Endothelial cell of umbilical vein (primary cell): ENCODE data around the gene JARID2. TPM values are rescaled to one million over a fixed set of nuclear protein-coding genes. Genes with fewer than 3 reads are reported as not detected.

Experiments
- BruUV-seq: library from RNA; stranded (reverse); fragments of 400-500 nt; replicated peaks from 2 replicates; lab custom pipeline; 2021; lab: Mats Ljungman, UMichigan
- CTCF ChIA-PET: fragments of 300-600, 350-600 bp; sonication (Branson Sonifier 250); formaldehyde crosslinking; loops from one replicate; lab custom pipeline; 2021; ENCODE audit warnings: antibody characterized with exemption, inconsistent platforms; lab: Charles Lee
- POLR2A ChIA-PET: fragments of 300-600, 350-600 bp; sonication (Branson Sonifier 250); formaldehyde crosslinking; loops from one replicate; lab custom pipeline; 2021; ENCODE audit warnings: antibody characterized with exemption, inconsistent platforms; lab: Charles Lee
- DNase-seq: peaks from one replicate; pipeline ENCODE4 v3.0.0-alpha.2; 2011; ENCODE audit warnings: low read depth, low spot score
- FAIRE-seq: peaks from 2 replicates; lab custom pipeline; 2011; peaks lifted over from hg19 to GRCh38; lab: Jason Lieb, UNC
- H2AFZ ChIP-seq: 2 replicates; pipeline ENCODE4 v1.6.0; 2012; ENCODE audit warnings: low read depth, low read length, control low read depth, inconsistent platforms
- H3K27ac ChIP-seq: 2 replicates; pipeline ENCODE4 v1.5.1; 2011; ENCODE audit warnings: low read depth, mild to moderate bottlenecking, control low read depth, low read length, moderate library complexity; ENCODE audit not compliant: insufficient read depth
- H3K27me3 ChIP-seq, 2 experiments: 2 replicates each; pipeline versions ENCODE4 v1.6.0 to v1.6.1; 2011; ENCODE audit warnings: low read length in 2 of 2, mixed read lengths in 1 of 2; ENCODE audit not compliant: control insufficient read depth in 2 of 2, insufficient read depth in 2 of 2
- H3K36me3 ChIP-seq, 2 experiments: 2 replicates in 1 of 2; 3 replicates in 1 of 2; pipeline ENCODE4 v1.5.1; 2011; ENCODE audit warnings: low read length in 2 of 2, mild to moderate bottlenecking in 1 of 2, moderate library complexity in 1 of 2; ENCODE audit not compliant: control insufficient read depth in 2 of 2, insufficient read depth in 2 of 2; ENCODE audit errors: extremely low read depth in 1 of 2
- H3K4me1 ChIP-seq: 3 replicates; pipeline ENCODE4 v1.5.1; 2011; ENCODE audit warnings: mild to moderate bottlenecking, low read length; ENCODE audit not compliant: control insufficient read depth, insufficient read depth; ENCODE audit errors: extremely low read depth
- H3K4me2 ChIP-seq: 2 replicates; pipeline ENCODE4 v1.6.1; 2011; ENCODE audit warnings: low read length, control low read depth, mixed read lengths; ENCODE audit not compliant: insufficient read depth
- H3K4me3 ChIP-seq, 3 experiments: fragments of 200-600 bp in 1 of 3; sonication (generic), shearing (Covaris generic) in 1 of 3; replicated peaks in 1 of 3; 2 replicates each; pipeline ENCODE4 v1.5.1; 2011 to 2016; ENCODE audit warnings: control low read depth in 3 of 3, low read length in 3 of 3, mild to moderate bottlenecking in 2 of 3, inconsistent platforms in 1 of 3, low read depth in 1 of 3, moderate library complexity in 1 of 3; ENCODE audit not compliant: insufficient read depth in 1 of 3
- H3K79me2 ChIP-seq: 2 replicates; pipeline ENCODE4 v1.6.0; 2012; ENCODE audit warnings: low read length, inconsistent platforms; ENCODE audit not compliant: control insufficient read depth, insufficient read depth
- H3K9ac ChIP-seq: replicated peaks from 2 replicates; pipeline ENCODE3; 2011; ENCODE audit warnings: low read length, control low read depth; ENCODE audit not compliant: insufficient read depth; ENCODE audit errors: extremely low read depth
- H3K9me1 ChIP-seq: replicated peaks from 3 replicates; pipeline ENCODE4 v1.6.0; 2011; ENCODE audit warnings: mild to moderate bottlenecking, low read length; ENCODE audit not compliant: control insufficient read depth, insufficient read depth; ENCODE audit errors: extremely low read depth
- H3K9me3 ChIP-seq: replicated peaks from 2 replicates; pipeline ENCODE4 v1.5.1; 2012; ENCODE audit warnings: low read length, inconsistent platforms; ENCODE audit not compliant: control insufficient read depth, insufficient read depth
- H4K20me1 ChIP-seq: replicated peaks from 2 replicates; pipeline ENCODE3; 2011; ENCODE audit warnings: mild to moderate bottlenecking, low read length; ENCODE audit not compliant: control insufficient read depth, insufficient read depth; ENCODE audit errors: extremely low read depth
- EZH2 ChIP-seq: IDR thresholded peaks from 2 replicates; pipeline ENCODE4 v1.6.1; 2012; ENCODE audit warnings: borderline replicate concordance, low read depth, mild to moderate bottlenecking, moderate library complexity, low read length, inconsistent platforms; ENCODE audit not compliant: severe bottlenecking
- FOS ChIP-seq: IDR thresholded peaks from 2 replicates; pipeline ENCODE4 v1.6.1; 2011; ENCODE audit warnings: mild to moderate bottlenecking, low read length, moderate library complexity, borderline replicate concordance; ENCODE audit not compliant: insufficient read depth
- GATA2 ChIP-seq: IDR thresholded peaks from 2 replicates; pipeline ENCODE4 v1.7.0; 2011; ENCODE audit warnings: low read depth, mild to moderate bottlenecking, moderate library complexity, mixed read lengths, low read length; ENCODE audit not compliant: insufficient read length, insufficient read depth
- JUN ChIP-seq: IDR thresholded peaks from 2 replicates; pipeline ENCODE4 v1.6.1; 2011; ENCODE audit warnings: borderline replicate concordance, low read depth; ENCODE audit not compliant: insufficient read length, insufficient read depth
- MYC ChIP-seq: IDR thresholded peaks from one replicate; pipeline ENCODE4 v1.6.1; 2011; ENCODE audit warnings: mild to moderate bottlenecking, low read depth, low read length
- POLR2A ChIP-seq: IDR thresholded peaks from 2 replicates; pipeline ENCODE4 v1.6.1; 2012; ENCODE audit warnings: low read depth, mild to moderate bottlenecking, control low read depth, low read length
- POLR2AphosphoS5 ChIP-seq: IDR thresholded peaks from 2 replicates; pipeline ENCODE4 v1.6.1; 2012; ENCODE audit warnings: low read depth, mild to moderate bottlenecking, control low read depth, low read length, moderate library complexity; ENCODE audit not compliant: insufficient read depth
- dilution Hi-C: fragments of 300-500 bp; cut with MboI; formaldehyde crosslinking; loops from one replicate; pipeline ENCODE4 v1.15.0; 2019; ENCODE audit warnings: low sequenced_read_pairs; ENCODE audit not compliant: extremely low pct_ligation_motif_present
- intact Hi-C: fragments of 100-400 bp; cut with micrococcal nuclease; formaldehyde crosslinking; loops from one replicate; pipeline ENCODE4 v1.10.0; 2022
- polyA plus RNA-seq, 4 experiments: library from polyadenylated mRNA; depleted of rRNA in 3 of 4; stranded (reverse) in 3 of 4; unstranded in 1 of 4; fragments of >200 nt; gene quantifications; 2 replicates each; pipeline versions ENCODE4 v1.2.1 to v1.2.3, GENCODE V29; 2011 to 2012; ENCODE audit warnings: missing spikeins in 1 of 4
- total RNA-seq: library from RNA; stranded (reverse); gene quantifications from 2 replicates; pipeline ENCODE4 v1.2.3, GENCODE V29; 2021
- TF ChIP-seq, protein P1 (sequence below), 2 donors: IDR thresholded peaks; 1 replicate in 1 of 2; 2 replicates in 1 of 2; pipeline ENCODE4 v1.5.1; 2011; ENCODE audit warnings: low read length in 2 of 2, mild to moderate bottlenecking in 2 of 2, moderate library complexity in 2 of 2, control low read depth in 1 of 2, inconsistent platforms in 1 of 2, low read depth in 1 of 2; ENCODE audit not compliant: insufficient read depth in 1 of 2; ENCODE audit errors: extremely low read depth in 1 of 2
- TF ChIP-seq, protein P2 (sequence below): IDR thresholded peaks from 2 replicates; pipeline ENCODE4 v1.6.1; 2011; ENCODE audit not compliant: insufficient read depth, insufficient read length

Gene JARID2
- total and polyA plus RNA-seq, 2 donors (not counting 3 experiments of a cell fraction or from before 2014, with no cell fraction given): 2.9 to 10.6 TPM

DNA sequence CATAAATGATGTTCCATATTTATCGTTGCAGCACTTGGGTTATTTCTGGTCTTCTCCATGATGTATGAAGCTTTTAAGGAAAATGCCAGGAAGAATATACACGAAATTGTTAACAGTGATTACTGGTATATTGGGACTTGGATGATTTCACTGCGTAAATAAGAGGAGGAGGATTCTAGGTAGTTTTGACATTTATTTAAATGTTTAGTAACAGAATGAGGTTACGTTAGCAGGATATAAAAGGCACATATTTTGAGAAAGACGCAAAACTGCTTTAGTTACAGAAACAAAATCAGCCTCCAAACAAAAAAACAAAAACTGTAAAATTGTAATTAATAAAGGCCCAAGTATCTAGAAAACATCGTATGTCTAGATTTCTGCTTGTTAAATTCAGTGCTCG, 147.7 kb downstream of the JARID2 start:
- no peaks in the 10 kb centered on the region for H3K27me3 ChIP-seq
- H4K20me1 ChIP-seq: no peaks in the 10 kb centered on the region
- FAIRE-seq: no peak
- no peaks in the 10 kb centered on the region for H3K9me1 ChIP-seq
- H2AFZ ChIP-seq: no peak overlapping the region
- dilution Hi-C loops (no loop called here), intact Hi-C loops (loop anchor here (5.0 kb wide), 1 partner anchor 516 kb away; no protein-coding TSS in a partner anchor)
- H3K9ac ChIP-seq: no peak overlapping the region
- no peak for TF ChIP-seq EZH2
- TF ChIP-seq FOS: no peak
- no peak for TF ChIP-seq MYC
- TF ChIP-seq POLR2AphosphoS5: no peak
- TF ChIP-seq POLR2A: no peak
- TF ChIP-seq, protein P1, sequence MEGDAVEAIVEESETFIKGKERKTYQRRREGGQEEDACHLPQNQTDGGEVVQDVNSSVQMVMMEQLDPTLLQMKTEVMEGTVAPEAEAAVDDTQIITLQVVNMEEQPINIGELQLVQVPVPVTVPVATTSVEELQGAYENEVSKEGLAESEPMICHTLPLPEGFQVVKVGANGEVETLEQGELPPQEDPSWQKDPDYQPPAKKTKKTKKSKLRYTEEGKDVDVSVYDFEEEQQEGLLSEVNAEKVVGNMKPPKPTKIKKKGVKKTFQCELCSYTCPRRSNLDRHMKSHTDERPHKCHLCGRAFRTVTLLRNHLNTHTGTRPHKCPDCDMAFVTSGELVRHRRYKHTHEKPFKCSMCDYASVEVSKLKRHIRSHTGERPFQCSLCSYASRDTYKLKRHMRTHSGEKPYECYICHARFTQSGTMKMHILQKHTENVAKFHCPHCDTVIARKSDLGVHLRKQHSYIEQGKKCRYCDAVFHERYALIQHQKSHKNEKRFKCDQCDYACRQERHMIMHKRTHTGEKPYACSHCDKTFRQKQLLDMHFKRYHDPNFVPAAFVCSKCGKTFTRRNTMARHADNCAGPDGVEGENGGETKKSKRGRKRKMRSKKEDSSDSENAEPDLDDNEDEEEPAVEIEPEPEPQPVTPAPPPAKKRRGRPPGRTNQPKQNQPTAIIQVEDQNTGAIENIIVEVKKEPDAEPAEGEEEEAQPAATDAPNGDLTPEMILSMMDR (IDR thresholded peaks at IDR 0.05; ENCODE audit: extremely low read depth in 1 of 2, insufficient read depth in 1 of 2, low read depth in 1 of 2, low read length in 2 of 2): no peak
- no peak for TF ChIP-seq GATA2
- TF ChIP-seq, protein P2, sequence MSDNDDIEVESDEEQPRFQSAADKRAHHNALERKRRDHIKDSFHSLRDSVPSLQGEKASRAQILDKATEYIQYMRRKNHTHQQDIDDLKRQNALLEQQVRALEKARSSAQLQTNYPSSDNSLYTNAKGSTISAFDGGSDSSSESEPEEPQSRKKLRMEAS: no peak
- TF ChIP-seq JUN: no peak
- no peak overlapping the region for H3K4me3 ChIP-seq
- ChIA-PET CTCF (no interaction called here), POLR2A (no interaction called here)
- no peak overlapping the region for H3K27ac ChIP-seq
- H3K9me3 ChIP-seq: no peaks in the 10 kb centered on the region
- H3K36me3 ChIP-seq: no peaks in the 10 kb centered on the region
- H3K4me1 ChIP-seq: no peaks in the 10 kb centered on the region
- no peak overlapping the region for H3K4me2 ChIP-seq
- H3K79me2 ChIP-seq: no peaks in the 10 kb centered on the region
- BruUV-seq: no TSS peak
- DNase-seq: no peak
